ENCODE data around the gene DGKK.

The DGKK gene

DNA sequence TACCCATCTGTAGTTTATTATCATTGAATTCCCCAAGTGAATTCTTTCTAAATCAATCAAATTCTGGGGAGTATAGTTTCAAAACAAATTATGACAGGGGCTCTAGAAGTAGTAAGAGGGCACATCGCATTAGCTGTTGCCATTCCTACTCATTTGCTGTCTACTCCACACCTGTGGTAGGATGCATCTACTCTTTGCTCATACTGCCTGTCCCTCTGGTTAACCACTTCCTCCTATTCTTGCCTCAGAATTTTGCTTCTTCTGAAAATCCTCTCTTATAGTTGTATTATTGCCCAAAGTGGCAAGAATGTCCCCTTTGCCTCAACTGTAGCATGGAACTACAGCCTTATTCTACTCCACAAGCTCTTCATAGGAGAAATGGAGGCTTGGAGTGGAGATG lies 12.7 kb upstream of the DGKK start:
- DNase-seq (ENCODE audit: low spot score), result no peak
- in situ Hi-C loops (cut with MboI; ENCODE audit: low sequenced_read_pairs, unreplicated experiment), result no loop called here
- no peak for TF ChIP-seq CTCF (IDR thresholded peaks at IDR 0.05; ENCODE audit: borderline replicate concordance, control extremely low read depth, extremely low read depth, insufficient read depth, missing control alignments)

DNA sequence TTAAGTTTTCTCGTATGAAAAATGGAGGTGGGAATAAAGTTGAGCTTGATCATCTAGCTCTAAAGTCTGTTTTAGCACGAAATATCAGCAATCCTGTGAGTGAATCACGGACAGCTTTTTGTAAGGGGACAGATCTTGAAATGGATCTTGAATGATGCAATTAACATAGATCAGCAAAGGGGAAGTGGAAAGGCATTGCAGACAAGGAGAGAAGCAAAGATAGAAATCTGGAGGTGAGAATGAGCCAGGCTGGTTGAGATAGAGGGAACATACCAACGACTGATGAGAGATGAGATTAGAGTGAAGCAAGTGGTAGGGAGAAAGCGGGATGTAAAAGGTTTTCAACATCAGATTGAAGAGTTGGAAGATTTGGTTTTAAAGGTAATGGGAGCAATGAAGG lies 4.6 kb upstream of the DGKK start:
- DNase-seq (ENCODE audit: low spot score), result no peak
- in situ Hi-C loops (cut with MboI; ENCODE audit: low sequenced_read_pairs, unreplicated experiment), result no loop called here
- TF ChIP-seq CTCF (IDR thresholded peaks at IDR 0.05; ENCODE audit: borderline replicate concordance, control extremely low read depth, extremely low read depth, insufficient read depth, missing control alignments), result no peak

DNA sequence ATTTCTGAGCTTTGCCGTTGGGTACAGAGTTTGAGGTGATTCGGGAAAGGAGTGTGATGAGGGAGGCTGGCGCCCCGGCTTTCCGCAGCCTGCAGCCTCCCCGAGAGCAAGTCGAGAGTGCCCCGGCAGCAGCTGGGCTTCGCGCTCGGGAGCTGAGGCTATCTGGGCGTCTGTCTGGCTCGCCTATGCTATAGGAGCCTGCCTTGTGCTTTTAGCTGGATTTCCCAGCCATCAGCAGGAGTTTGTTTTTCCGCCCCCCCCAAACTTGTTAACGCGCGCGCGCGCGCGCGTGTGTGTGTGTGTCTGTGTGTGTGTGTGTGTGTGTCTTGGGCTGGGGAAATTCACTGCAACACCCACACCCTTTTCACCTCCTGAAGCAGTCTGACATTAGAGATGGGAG lies 765 bp upstream of the DGKK start:
- TF ChIP-seq CTCF (IDR thresholded peaks at IDR 0.05; ENCODE audit: borderline replicate concordance, control extremely low read depth, extremely low read depth, insufficient read depth, missing control alignments), result no peak
- DNase-seq (ENCODE audit: low spot score), result no peak
- in situ Hi-C loops (cut with MboI; ENCODE audit: low sequenced_read_pairs, unreplicated experiment), result no loop called here

DNA sequence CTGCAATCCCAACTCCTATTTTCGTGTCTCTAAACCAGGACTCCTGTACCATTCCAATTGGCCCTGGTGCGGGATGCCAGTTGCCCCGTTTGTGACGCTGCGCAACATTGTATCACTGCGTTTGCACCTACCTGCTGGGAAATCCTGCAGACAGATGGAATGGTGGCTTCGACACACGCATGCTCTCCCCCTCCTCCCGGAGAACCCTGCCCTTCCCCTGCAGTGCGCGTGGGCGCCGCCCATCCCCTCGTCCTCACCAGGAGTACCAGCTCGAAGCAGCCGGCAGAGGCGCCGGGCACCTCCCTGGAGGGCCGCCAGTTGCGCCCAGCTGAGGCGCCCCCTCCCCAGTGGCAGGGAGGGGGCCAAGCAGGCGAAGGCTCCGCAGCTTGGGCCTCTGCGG lies 1.4 kb downstream of the DGKK start:
- DNase-seq (ENCODE audit: low spot score), result no peak
- TF ChIP-seq CTCF (IDR thresholded peaks at IDR 0.05; ENCODE audit: borderline replicate concordance, control extremely low read depth, extremely low read depth, insufficient read depth, missing control alignments), result no peak
- in situ Hi-C loops (cut with MboI; ENCODE audit: low sequenced_read_pairs, unreplicated experiment), result no loop called here

DNA sequence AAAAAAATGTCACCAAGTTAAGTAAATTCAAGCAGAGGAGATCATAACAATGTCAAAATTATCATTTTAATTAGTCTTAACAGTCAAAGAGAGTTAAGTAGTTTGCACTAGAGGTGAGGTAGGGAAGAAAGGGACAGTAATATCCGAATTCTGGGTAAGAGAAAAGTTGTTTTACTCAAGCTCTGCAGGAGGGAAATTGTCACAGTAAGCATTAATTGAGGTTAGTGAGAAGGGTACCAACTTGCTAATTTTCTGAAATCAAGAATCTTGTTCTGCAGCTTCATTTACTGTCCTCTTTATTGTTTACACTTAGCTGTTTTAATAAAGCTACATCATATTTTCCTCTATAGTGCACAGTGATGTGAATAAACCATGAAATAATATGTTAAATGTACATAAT lies 11.0 kb downstream of the DGKK start:
- in situ Hi-C loops (cut with MboI; ENCODE audit: low sequenced_read_pairs, unreplicated experiment), result no loop called here
- no peak for DNase-seq (ENCODE audit: low spot score)

DNA sequence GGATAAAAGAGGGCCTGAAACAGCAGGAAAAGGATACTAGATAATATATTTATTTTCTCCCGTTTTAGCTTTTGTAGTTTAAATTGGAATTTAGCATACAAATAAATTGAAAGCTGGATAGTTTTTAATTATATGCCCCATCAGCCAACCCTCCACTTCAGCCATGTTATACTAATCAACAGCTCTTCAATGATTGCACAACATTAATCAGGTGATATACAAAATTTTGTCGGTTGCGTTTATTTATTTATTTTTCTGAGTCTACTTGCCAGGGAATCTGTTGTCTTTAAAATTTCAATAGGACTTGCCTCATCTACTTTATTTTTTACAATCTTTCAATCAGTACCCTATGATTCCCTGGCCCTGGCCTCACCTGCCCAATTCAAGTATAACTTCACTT lies 12.1 kb downstream of the DGKK start:
- TF ChIP-seq CTCF (IDR thresholded peaks at IDR 0.05; ENCODE audit: borderline replicate concordance, control extremely low read depth, extremely low read depth, insufficient read depth, missing control alignments), result no peak
- no peak for DNase-seq (ENCODE audit: low spot score)
- in situ Hi-C loops (cut with MboI; ENCODE audit: low sequenced_read_pairs, unreplicated experiment), result no loop called here

More for the DNA sequence above, 11.0 kb downstream of the DGKK start:
- TF ChIP-seq CTCF (IDR thresholded peaks at IDR 0.05; ENCODE audit: borderline replicate concordance, control extremely low read depth, extremely low read depth, insufficient read depth, missing control alignments), result no peak

Data from GM13976 (cell line).